K562 (cell line): ENCODE data around the gene TEX52.

Experiments
- HDAC6 ChIP-seq: IDR thresholded peaks from 2 replicates; pipeline ENCODE4 v1.6.1; 2012; ENCODE audit warnings: low read depth, mild to moderate bottlenecking, control low read depth, inconsistent platforms, low read length, moderate library complexity
- ZNF668 ChIP-seq: fragments of 250-450 bp; sonication (Bioruptor Pico); IDR thresholded peaks from 2 replicates; pipeline ENCODE4 v1.8.0; 2022; ENCODE audit warnings: mild to moderate bottlenecking, inconsistent platforms
- TF ChIP-seq, protein P1 (sequence below), 3 experiments: IDR thresholded peaks in 2 of 3; conservative IDR thresholded peaks in 1 of 3; 2 replicates each; pipeline ENCODE4 v1.5.1; 2011 to 2012; ENCODE audit warnings: low read length in 3 of 3, mild to moderate bottlenecking in 3 of 3, control low read depth in 2 of 3, improper control_type of control experiment in 1 of 3, inconsistent platforms in 1 of 3, low read depth in 1 of 3, mixed read lengths in 1 of 3, moderate library complexity in 1 of 3; ENCODE audit not compliant: insufficient read depth in 2 of 3

DNA sequence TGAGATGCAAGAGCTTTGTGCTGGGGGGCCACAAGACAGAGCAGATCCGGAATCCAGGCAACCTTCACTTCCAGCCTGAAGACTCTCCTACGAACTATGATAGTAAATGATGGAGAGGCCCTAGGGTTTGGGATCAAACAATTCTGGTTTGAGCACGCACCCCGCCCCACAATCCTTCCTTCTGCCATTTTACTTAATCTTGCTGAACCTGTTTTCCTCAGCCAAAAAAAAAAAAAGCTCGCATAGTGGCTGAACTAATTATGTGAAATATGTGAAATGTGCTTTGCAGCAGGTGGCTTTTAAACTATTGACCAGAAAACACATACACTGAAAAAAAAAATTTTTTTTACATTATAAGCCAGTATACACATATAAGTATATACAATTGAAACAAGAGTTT lies 45.0 kb downstream of the TEX52 start:
- TF ChIP-seq, protein P1, sequence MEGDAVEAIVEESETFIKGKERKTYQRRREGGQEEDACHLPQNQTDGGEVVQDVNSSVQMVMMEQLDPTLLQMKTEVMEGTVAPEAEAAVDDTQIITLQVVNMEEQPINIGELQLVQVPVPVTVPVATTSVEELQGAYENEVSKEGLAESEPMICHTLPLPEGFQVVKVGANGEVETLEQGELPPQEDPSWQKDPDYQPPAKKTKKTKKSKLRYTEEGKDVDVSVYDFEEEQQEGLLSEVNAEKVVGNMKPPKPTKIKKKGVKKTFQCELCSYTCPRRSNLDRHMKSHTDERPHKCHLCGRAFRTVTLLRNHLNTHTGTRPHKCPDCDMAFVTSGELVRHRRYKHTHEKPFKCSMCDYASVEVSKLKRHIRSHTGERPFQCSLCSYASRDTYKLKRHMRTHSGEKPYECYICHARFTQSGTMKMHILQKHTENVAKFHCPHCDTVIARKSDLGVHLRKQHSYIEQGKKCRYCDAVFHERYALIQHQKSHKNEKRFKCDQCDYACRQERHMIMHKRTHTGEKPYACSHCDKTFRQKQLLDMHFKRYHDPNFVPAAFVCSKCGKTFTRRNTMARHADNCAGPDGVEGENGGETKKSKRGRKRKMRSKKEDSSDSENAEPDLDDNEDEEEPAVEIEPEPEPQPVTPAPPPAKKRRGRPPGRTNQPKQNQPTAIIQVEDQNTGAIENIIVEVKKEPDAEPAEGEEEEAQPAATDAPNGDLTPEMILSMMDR (IDR thresholded peaks at IDR 0.05 in 2 of 3, conservative IDR thresholded peaks at IDR 0.05 in 1 of 3; ENCODE audit: insufficient read depth in 2 of 3, low read depth in 1 of 3, low read length in 3 of 3), result no peak
- no peak for TF ChIP-seq HDAC6
- no peak for TF ChIP-seq ZNF668 (CRISPR knock-in tag)
